HG02870 (cell line): ENCODE data around the gene NACC1.

Experiments used
- ATAC-seq: cut with Tn5 transposase; IDR thresholded peaks from one replicate; pipeline ENCODE4 v1.9.1; 2021; ENCODE audit warnings: mild to moderate bottlenecking, moderate library complexity; ENCODE audit not compliant: unreplicated experiment

The NACC1 gene

DNA sequence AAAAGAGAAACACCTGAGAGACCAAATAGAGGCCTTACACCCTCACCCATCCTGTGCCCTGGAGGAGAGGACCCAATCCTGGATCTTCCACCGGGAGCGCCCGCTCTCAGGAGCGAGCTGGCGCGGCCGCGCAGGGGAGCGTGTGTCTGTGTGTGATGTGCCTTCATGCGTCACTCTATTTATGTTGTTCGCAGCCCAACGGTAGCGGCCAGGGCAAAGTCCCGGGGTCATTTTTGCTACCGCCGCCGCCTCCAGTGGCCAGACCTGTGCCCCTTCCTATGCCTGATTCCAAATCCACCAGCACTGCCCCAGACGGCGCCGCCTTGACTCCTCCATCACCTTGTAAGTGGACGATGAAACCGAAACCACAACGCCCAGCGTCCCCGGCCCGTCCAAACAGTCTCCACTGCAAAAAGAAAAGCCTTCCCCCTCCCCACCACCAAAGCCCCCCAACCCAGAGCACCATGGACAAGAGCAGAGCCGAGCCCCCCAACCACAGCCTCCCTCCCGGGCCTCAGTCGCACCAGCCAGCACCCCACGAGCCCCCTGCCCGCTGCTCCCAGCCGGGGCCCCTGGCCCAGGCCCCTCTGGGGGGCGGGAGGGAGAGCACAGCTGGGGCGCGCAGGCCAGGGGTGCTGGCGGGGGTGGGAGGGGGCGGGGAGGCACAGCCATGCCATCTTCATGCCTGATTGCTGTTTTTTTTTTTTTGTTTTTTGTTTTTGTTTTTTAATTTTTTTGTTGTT, 30.1 kb upstream of the NACC1 start:
- no peak for ATAC-seq

- no peak for ATAC-seq
These were observed 28.8 kb upstream of the NACC1 start for GRCh38 chr19:13089139-13089856.

GRCh38 chr19:13089857-13090507, 28.1 kb upstream of the NACC1 start:
- ATAC-seq = no peak

- no peak for ATAC-seq
These were observed 27.4 kb upstream of the NACC1 start for GRCh38 chr19:13090511-13091231.

DNA sequence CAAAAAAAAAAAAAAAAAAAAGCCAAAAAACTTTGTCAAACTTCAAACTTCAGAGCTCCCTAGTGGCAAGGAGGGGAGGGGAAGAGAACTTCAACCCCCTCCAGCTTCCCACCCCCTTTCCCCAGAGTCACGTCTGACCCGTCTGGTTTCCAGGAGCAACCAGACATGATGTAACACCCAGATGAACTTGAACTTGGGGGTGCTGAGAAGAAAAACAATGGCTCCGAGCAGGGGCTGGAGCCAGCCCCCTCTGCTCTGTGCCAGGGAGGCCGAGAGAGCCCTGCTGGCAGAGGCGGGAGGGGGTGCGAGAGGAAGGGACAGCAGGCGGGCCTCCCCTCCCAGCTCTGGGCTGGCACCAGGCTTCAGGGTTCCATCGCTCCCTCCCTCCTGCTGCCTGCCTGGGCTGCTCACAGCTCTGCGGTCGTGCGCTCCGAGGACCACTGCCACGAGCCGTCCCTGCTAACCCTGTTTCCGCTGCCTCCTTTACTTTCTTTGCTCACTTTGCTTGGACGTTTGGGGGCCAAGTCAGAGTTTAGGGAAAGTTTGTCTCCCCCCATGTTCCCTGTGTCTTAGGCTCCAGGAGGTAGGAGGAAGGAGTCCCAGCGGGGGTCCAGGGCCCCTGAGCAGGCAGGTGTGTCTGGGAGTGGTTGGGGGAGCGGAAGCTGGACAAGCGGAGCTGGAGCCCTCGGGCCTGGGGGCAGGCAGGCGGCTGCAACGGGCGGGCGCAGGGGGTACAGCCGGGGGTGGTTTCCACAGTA, 26.5 kb upstream of the NACC1 start:
- ATAC-seq = no peak

DNA sequence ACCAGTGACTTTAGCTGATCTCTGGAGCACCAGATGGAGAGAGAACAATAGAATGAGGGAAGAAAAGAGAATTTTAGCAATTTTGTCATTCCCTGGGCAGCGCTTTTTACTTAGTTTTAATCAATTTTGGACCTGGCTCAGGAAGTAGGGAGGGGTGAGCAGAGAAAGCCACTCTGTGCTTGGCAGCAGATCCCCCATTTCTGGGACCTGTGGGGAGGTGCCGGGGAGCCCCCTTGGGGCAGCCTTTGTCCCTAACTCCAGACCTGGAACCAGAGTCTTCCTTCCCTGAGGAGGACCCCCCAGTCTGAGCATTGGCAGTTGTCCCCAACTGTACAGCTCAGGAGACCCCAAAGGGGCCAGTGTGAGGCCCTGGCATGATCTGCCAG, 25.9 kb upstream of the NACC1 start:
- no peak for ATAC-seq

- no peak for ATAC-seq
These were observed 25.3 kb upstream of the NACC1 start for GRCh38 chr19:13092606-13093235.

GRCh38 chr19:13093407-13094105, 24.5 kb upstream of the NACC1 start:
- ATAC-seq = no peak

DNA sequence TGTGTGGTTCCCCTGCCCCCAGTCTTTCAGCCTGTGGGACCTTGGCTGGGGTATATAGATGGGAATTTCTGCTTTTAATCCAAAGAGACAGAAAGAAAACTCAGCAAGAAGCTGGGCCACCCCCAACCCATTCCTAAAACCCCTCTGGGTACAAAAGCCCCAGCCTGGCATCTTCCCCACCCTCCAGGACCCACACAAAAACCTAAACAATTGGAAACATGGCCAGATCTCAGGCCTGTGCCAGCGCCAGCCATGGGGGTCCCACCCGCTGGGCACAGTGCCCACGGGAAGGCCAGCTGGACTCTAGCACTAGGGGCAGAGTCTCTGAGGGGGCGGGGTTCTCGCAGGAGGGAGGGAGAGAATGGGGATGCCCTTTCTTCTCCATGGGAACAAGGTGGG, 24.0 kb upstream of the NACC1 start:
- ATAC-seq = no peak

- ATAC-seq = no peak
These were observed 23.2 kb upstream of the NACC1 start for GRCh38 chr19:13094771-13095392.

DNA sequence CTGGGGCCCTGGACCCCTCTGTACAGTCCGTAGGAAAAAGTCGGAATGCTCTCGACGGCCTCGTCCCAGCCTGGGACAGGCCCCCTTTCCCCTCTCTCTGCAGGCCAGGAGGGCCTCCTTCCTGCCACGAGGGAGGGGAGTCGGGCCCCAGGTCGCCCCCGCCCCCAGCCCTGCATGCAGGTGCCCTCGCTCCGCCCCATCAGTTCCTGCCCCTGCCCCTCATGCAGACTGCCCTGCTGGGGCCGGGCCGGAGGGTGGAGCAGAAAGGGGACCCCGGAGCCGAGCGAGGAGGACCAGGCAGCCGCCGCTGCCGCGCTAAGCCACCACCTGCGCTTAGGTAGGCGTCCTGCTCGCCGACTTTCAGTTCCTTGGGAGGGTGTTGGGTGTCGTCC, 22.7 kb upstream of the NACC1 start:
- ATAC-seq = no peak

GRCh38 chr19:13095934-13096927, 21.8 kb upstream of the NACC1 start:
- no peak for ATAC-seq

- ATAC-seq = no peak
These were observed 21.0 kb upstream of the NACC1 start for GRCh38 chr19:13097033-13097462.

GRCh38 chr19:13097463-13098258, 20.4 kb upstream of the NACC1 start:
- no peak for ATAC-seq

GRCh38 chr19:13098277-13099072, 19.6 kb upstream of the NACC1 start:
- ATAC-seq = no peak
